C4-2B (cell line): ENCODE results near the gene S100B.

Experiments
- H3K27ac ChIP-seq: fragments of 450-650 bp; 2 replicates; pipeline ENCODE4 v1.5.1; 2017
- CTCF ChIP-seq: fragments of 450-650 bp; conservative IDR thresholded peaks from 2 replicates; pipeline ENCODE4 v1.5.1; 2017; ENCODE audit warnings: mild to moderate bottlenecking
- ZFX ChIP-seq: fragments of 450-650 bp; IDR thresholded peaks from 2 replicates; pipeline ENCODE4 v1.6.1; 2017

The S100B gene

GRCh38 chr21:46626975-46627501 lies 22.2 kb upstream of the S100B start:
- TF ChIP-seq ZFX (no peak), CTCF (no peak)
- H3K27ac ChIP-seq, result no peak overlapping the region

GRCh38 chr21:46626536-46626935 lies 21.7 kb upstream of the S100B start:
- no peak overlapping the region for H3K27ac ChIP-seq
- TF ChIP-seq CTCF, result no peak
- TF ChIP-seq ZFX, result no peak

- no peak overlapping the region for H3K27ac ChIP-seq
- no peak for TF ChIP-seq CTCF
- no peak for TF ChIP-seq ZFX
Observed at GRCh38 chr21:46625759-46626158, 20.9 kb upstream of the S100B start.

GRCh38 chr21:46624050-46624449 lies 19.2 kb upstream of the S100B start:
- TF ChIP-seq ZFX, result no peak
- TF ChIP-seq CTCF, result no peak
- H3K27ac ChIP-seq, result no peak overlapping the region

- TF ChIP-seq ZFX, result no peak
- no peak for TF ChIP-seq CTCF
- H3K27ac ChIP-seq, result no peak overlapping the region
Observed at GRCh38 chr21:46622226-46622625, 17.3 kb upstream of the S100B start.

GRCh38 chr21:46621457-46622182 lies 16.7 kb upstream of the S100B start:
- TF ChIP-seq CTCF (no peak), ZFX (no peak)
- no peak overlapping the region for H3K27ac ChIP-seq

GRCh38 chr21:46620846-46621245 lies 16.0 kb upstream of the S100B start:
- no peak overlapping the region for H3K27ac ChIP-seq
- TF ChIP-seq CTCF (no peak), ZFX (no peak)
